ENCODE results near the gene DPRX. TPM values are rescaled to one million over a fixed set of nuclear protein-coding genes. Genes with fewer than 3 reads are reported as not detected.
"Not testable (repeated sequence)": the region's sequence is repeated elsewhere in the genome, so short reads cannot be mapped to it uniquely, and the experiment has no call there.

The DPRX gene
- total and polyA plus RNA-seq, 3 experiments from 2014 or later = not detected

DNA sequence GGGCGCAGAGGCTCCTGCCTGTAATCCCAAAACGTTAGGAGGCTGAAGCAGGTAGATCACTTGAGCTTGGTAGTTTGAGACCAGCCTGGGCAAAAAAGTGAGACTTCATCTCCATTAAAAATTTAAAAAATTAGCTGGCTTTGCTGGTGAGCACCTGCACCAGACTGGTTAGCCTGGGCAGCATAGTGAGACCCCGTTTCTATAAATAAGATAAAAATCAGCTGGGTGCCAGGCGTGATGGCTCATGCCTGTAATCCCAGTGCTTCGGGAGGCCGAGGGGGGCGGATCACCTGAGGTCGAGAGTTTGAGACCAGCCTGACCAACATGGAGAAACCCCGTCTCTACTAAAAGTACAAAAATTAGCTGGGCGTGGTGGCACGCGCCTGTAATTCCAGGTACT lies 32.4 kb downstream of the DPRX start:
- H3K27me3 ChIP-seq (ENCODE audit: insufficient read depth, low read length, poor library complexity, severe bottlenecking) = no peaks in the 10 kb centered on the region
- H3K4me3 Mint-ChIP-seq = no peak overlapping the region
- H3K9me3 ChIP-seq (ENCODE audit: low read length) = no peaks in the 10 kb centered on the region
- DNase-seq = no peak
- peaks cover 0 to 23% (median 5%) of the 10 kb centered on the region in 5 donors for H3K9me3 Mint-ChIP-seq
- no peaks in the 10 kb centered on the region for H3K36me3 Mint-ChIP-seq
- no peaks in the 10 kb centered on the region for H3K36me3 ChIP-seq (ENCODE audit: insufficient read depth, low read length)
- ChIA-PET CTCF (no interaction called here), POLR2A (no interaction called here)
- H3K27ac Mint-ChIP-seq = no peak overlapping the region
- no peaks in the 10 kb centered on the region for H3K4me1 ChIP-seq (ENCODE audit: insufficient read depth, low read length)
- H3K27ac ChIP-seq (ENCODE audit: low read depth, low read length) = no peak overlapping the region
- H3K4me1 Mint-ChIP-seq = no peaks in the 10 kb centered on the region
- peaks cover 0 to 5% of the 10 kb centered on the region in 2 donors for H3K27me3 Mint-ChIP-seq
- H3K4me3 ChIP-seq (ENCODE audit: low read length) = no peak overlapping the region

DNA sequence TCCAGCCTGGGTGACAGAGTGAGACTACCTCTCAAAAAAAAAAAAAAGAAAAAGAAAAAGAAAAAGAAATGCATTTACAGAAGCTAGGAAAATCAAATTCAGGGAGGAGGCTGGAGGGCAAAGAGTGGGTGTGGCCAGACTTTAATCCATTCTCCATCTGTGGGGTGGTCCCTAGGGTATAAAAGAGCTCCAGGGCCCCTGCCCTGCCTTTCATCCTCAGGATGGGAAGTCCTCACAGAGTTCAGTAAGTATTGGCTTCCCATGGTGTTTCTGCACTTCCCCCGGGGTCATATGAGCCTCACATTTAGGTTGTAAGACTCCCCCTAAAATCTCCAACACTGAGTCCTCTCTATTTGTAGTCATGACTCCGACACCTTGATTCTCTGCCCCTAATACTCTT lies 33.0 kb downstream of the DPRX start:
- Mint-ChIP-seq H3K36me3 (no peaks in the 10 kb centered on the region), H3K4me3 (no peak overlapping the region), H3K27ac (no peak overlapping the region), H3K9me3 (peaks cover 0 to 21% (median 5%) of the 10 kb centered on the region in 5 donors), H3K27me3 (peaks cover 0 to 5% of the 10 kb centered on the region in 2 donors), H3K4me1 (no peaks in the 10 kb centered on the region)
- Histone ChIP-seq H3K27me3 (ENCODE audit: insufficient read depth, low read length, poor library complexity, severe bottlenecking) (no peaks in the 10 kb centered on the region), H3K4me3 (ENCODE audit: low read length) (no peak overlapping the region), H3K27ac (ENCODE audit: low read depth, low read length) (no peak overlapping the region), H3K4me1 (ENCODE audit: insufficient read depth, low read length) (no peaks in the 10 kb centered on the region), H3K36me3 (ENCODE audit: insufficient read depth, low read length) (no peaks in the 10 kb centered on the region), H3K9me3 (ENCODE audit: low read length) (no peaks in the 10 kb centered on the region)
- ChIA-PET POLR2A (no interaction called here), CTCF (no interaction called here)
- no peak for DNase-seq

DNA sequence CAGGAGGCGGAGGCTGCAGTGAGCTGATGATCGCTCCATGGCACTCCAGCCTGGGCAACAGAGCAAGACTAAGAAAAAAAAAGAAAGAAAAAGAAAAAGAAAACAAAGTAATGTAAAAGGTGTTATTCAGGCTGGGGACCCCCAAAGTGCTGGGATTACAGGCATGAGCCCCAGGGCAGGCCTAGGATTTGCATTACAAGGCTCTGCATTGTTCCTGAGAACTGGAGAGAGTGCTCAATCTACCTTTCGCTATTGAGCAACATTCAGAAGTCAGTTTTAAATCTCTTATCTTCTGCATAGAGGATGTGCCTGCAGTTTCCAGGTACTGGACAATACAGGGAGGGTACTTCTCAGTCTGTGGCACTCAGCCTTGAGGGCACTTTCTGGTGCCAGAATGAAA lies 34.5 kb downstream of the DPRX start:
- H3K9me3 ChIP-seq (ENCODE audit: low read length); H3K27me3 Mint-ChIP-seq; CTCF ChIA-PET; H3K36me3 Mint-ChIP-seq; H3K27me3 ChIP-seq (ENCODE audit: insufficient read depth, low read length, poor library complexity, severe bottlenecking); DNase-seq; POLR2A ChIA-PET; H3K27ac Mint-ChIP-seq; H3K4me1 ChIP-seq (ENCODE audit: insufficient read depth, low read length); H3K4me1 Mint-ChIP-seq; H3K4me3 Mint-ChIP-seq; H3K36me3 ChIP-seq (ENCODE audit: insufficient read depth, low read length); H3K27ac ChIP-seq (ENCODE audit: low read depth, low read length); H3K4me3 ChIP-seq (ENCODE audit: low read length): not testable (repeated sequence)
- peaks cover 0 to 19% (median 8%) of the 10 kb centered on the region in 5 donors for H3K9me3 Mint-ChIP-seq

DNA sequence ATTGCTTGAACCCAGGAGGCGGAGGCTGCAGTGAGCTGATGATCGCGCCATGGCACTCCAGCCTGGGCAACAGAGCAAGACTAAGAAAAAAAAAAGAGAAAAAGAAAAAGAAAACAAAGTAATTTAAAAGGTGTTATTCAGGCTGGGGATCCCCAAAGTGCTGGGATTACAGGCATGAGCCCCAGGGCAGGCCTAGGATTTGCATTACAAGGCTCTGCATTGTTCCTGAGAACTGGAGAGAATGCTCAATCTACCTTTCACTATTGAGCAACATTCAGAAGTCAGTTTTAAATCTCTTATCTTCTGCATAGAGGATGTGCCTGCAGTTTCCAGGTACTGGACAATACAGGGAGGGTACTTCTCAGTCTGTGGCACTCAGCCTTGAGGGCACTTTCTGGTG lies 37.0 kb downstream of the DPRX start:
- H3K4me1 Mint-ChIP-seq; H3K27me3 ChIP-seq (ENCODE audit: insufficient read depth, low read length, poor library complexity, severe bottlenecking); H3K4me3 ChIP-seq (ENCODE audit: low read length); DNase-seq; CTCF ChIA-PET; H3K27ac ChIP-seq (ENCODE audit: low read depth, low read length); H3K9me3 Mint-ChIP-seq; POLR2A ChIA-PET; H3K36me3 ChIP-seq (ENCODE audit: insufficient read depth, low read length); H3K9me3 ChIP-seq (ENCODE audit: low read length); H3K36me3 Mint-ChIP-seq; H3K4me1 ChIP-seq (ENCODE audit: insufficient read depth, low read length); H3K27ac Mint-ChIP-seq; H3K27me3 Mint-ChIP-seq; H3K4me3 Mint-ChIP-seq: not testable (repeated sequence)

DNA sequence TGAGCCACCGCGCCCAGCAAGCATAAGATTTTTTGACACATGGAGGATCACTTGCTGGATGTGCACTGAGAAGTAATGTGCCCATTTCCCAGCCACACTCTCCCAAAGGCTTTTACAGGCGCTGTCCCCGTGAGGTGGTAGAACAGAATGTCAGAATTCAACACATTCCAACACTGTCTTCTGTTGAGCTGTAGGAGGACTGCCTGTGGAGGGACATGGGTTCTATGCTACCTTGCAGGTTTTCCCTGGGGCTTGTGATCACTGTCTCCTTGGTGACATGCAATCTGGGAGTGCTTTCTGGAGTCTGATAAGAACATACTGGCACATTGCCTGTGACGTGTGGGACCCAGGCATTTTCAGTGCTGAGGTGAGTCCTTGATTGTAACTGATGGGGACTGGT lies 38.5 kb downstream of the DPRX start:
- H3K27me3 ChIP-seq (ENCODE audit: insufficient read depth, low read length, poor library complexity, severe bottlenecking) = no peaks in the 10 kb centered on the region
- ChIA-PET CTCF (no interaction called here), POLR2A (interaction anchor here (0.8 kb wide), 1 partner anchor 240 kb away, joined by 11 read pairs; no protein-coding TSS in a partner anchor)
- no peak overlapping the region for H3K27ac ChIP-seq (ENCODE audit: low read depth, low read length)
- H3K9me3 ChIP-seq (ENCODE audit: low read length) = no peaks in the 10 kb centered on the region
- no peaks in the 10 kb centered on the region for H3K36me3 ChIP-seq (ENCODE audit: insufficient read depth, low read length)
- H3K4me1 ChIP-seq (ENCODE audit: insufficient read depth, low read length) = no peaks in the 10 kb centered on the region
- Mint-ChIP-seq H3K27ac (no peak overlapping the region), H3K4me1 (no peaks in the 10 kb centered on the region), H3K9me3 (peaks cover 0 to 11% (median 4%) of the 10 kb centered on the region in 5 donors), H3K4me3 (peak overlapping the region in 1 of 7 donors; percentile 36), H3K27me3 (peaks cover 0 to 2% of the 10 kb centered on the region in 2 donors), H3K36me3 (no peaks in the 10 kb centered on the region)
- H3K4me3 ChIP-seq (ENCODE audit: low read length) = no peak overlapping the region
- no peak for DNase-seq

DNA sequence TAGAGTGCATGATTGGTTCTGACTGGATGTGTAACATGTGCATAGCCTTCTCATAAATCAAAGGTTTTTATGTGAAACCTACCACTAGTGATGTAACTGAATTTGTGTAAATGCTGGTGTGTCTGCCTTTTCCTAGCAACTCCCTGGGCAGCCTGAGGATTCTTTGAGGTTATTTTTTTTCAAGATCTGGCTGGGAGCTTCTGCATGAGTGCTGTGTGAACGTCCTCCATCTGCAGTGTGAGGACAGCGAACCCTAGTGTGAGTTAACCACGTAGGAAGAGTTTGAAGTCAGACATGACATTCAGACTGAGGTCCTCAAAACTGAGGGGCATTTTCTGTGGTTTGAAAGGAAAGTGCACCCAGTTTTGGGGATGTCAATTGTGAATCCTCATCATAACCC lies 39.9 kb downstream of the DPRX start:
- CTCF ChIA-PET = no interaction called here
- H3K27ac Mint-ChIP-seq = no peak overlapping the region
- H3K4me3 ChIP-seq (ENCODE audit: low read length) = no peak overlapping the region

More for the DNA sequence above, 39.9 kb downstream of the DPRX start:
- no peak for DNase-seq
- Histone ChIP-seq H3K9me3 (ENCODE audit: low read length) (no peaks in the 10 kb centered on the region), H3K27me3 (ENCODE audit: insufficient read depth, low read length, poor library complexity, severe bottlenecking) (no peaks in the 10 kb centered on the region), H3K27ac (ENCODE audit: low read depth, low read length) (no peak overlapping the region), H3K4me1 (ENCODE audit: insufficient read depth, low read length) (no peaks in the 10 kb centered on the region), H3K36me3 (ENCODE audit: insufficient read depth, low read length) (no peaks in the 10 kb centered on the region)
- Mint-ChIP-seq H3K27me3 (peaks cover under 1 to 2% of the 10 kb centered on the region in 2 donors), H3K9me3 (peaks cover 0 to 13% (median 4%) of the 10 kb centered on the region in 5 donors), H3K36me3 (no peaks in the 10 kb centered on the region), H3K4me1 (no peaks in the 10 kb centered on the region), H3K4me3 (no peak overlapping the region)
- POLR2A ChIA-PET = no interaction called here

Other genes starting within 250 kb of the DPRX start
- 10 to 100 TPM; 10.1 to 10.5 TPM for gene ZNF765, start 236.8 kb upstream of the DPRX start, total RNA-seq
- 10.0 TPM for gene ZNF765, start 236.8 kb upstream of the DPRX start, polyA plus RNA-seq
- 10 to 100 TPM in 1 of 2 experiments, 1 to 10 TPM in 1; 8.9 to 10.6 TPM for gene ZNF761, start 200.0 kb upstream of the DPRX start, total RNA-seq
- gene ZNF761, start 200.0 kb upstream of the DPRX start, polyA plus RNA-seq = 10.6 TPM
- gene ZNF813, start 164.3 kb upstream of the DPRX start, total RNA-seq = 1 to 10 TPM; 5.6 to 6.6 TPM
- gene ZNF813, start 164.3 kb upstream of the DPRX start, polyA plus RNA-seq = 4.7 TPM
- 10 to 100 TPM; 17.5 to 18.6 TPM for gene ZNF331, start 93.9 kb upstream of the DPRX start, total RNA-seq
- gene ZNF331, start 93.9 kb upstream of the DPRX start, polyA plus RNA-seq = 43.9 TPM
- not detected for gene NLRP12, start 192.3 kb downstream of the DPRX start, total RNA-seq
- not detected for gene NLRP12, start 192.3 kb downstream of the DPRX start, polyA plus RNA-seq
- 10 to 100 TPM; 44.2 to 47.8 TPM for gene MYADM, start 235.9 kb downstream of the DPRX start, total RNA-seq
- gene MYADM, start 235.9 kb downstream of the DPRX start, polyA plus RNA-seq = 77.8 TPM

All from CD8-positive, alpha-beta memory T cell (primary cell).